ENCODE results near the gene INPP5A. TPM values are rescaled to one million over a fixed set of nuclear protein-coding genes. Genes with fewer than 3 reads are reported as not detected.

Gene INPP5A
- total and polyA plus RNA-seq, 2 of the 13 experiments (the other 11 are each of a cell fraction or from before 2014, with no cell fraction given): 17.5 to 37.9 TPM

DNA sequence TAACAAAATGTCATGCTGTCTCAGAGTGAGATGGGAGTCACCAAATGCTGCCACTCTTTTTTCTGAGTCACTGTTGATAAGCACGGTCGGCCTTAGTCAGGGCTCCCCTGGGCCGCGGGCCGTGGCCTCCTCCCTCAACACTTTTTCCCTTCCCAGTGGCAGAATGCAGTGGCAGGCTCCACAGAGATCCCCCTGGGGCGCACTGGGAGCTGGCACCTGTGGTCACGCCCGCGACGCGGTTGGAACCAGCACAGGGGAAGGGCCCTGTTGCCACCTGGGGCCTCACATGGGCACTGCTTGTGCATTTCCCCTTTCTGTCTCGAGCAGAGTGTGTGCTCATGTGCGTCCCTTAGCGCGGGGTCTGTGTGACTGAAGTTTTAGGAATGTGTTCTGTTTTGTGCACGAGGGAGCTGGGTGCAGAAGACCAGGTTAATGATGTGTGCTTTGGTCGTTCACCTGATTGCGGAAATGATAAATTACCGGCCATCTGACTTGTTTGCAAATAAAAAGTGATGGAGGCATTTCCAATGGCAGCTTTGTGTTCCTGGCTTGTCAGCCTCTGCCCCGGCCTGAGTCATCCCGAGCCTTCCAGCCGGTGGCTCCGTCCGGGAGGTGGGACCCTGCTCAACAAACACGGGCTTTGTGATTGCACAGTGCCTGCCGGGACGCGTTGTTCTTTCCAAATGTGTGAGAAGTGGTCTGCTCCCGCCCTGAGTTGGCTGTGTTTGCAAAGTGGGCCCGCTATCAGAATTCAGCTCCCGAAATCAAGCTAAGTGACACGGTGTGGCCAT, 147.7 kb downstream of the INPP5A start (continued):
- TF ChIP-seq ZNF276 (CRISPR knock-in tag; IDR thresholded peaks at IDR 0.05; ENCODE audit: low read depth) (no peak), KDM5A (IDR thresholded peaks at IDR 0.05; ENCODE audit: borderline replicate concordance, low read length) (no peak), SRSF1 (optimal IDR thresholded peaks at IDR 0.05; ENCODE audit: low read depth, low read length) (no peak), SALL1 (CRISPR knock-in tag; IDR thresholded peaks at IDR 0.05) (peak; percentile 37; the same call in 1 of the 2 replicates), KLF13 (CRISPR knock-in tag; IDR thresholded peaks at IDR 0.05) (no peak), SIX4 (CRISPR knock-in tag; IDR thresholded peaks at IDR 0.05) (no peak), KLF12 (CRISPR knock-in tag; IDR thresholded peaks at IDR 0.05; ENCODE audit: borderline replicate concordance) (no peak), KLF15 (CRISPR knock-in tag; IDR thresholded peaks at IDR 0.05; ENCODE audit: borderline replicate concordance) (no peak), HDAC2 (CRISPR knock-in tag; IDR thresholded peaks at IDR 0.05) (peak; percentile 37; the same call in 1 of the 2 replicates), ZNF33B (CRISPR knock-in tag; IDR thresholded peaks at IDR 0.05) (no peak), CBX5 (CRISPR knock-in tag; IDR thresholded peaks at IDR 0.05; ENCODE audit: borderline replicate concordance) (peak; percentile 28; the same call in 1 of the 2 replicates), EHMT2 (IDR thresholded peaks at IDR 0.05; ENCODE audit: borderline replicate concordance, low read depth, low read length) (no peak), PRDM10 (CRISPR knock-in tag; IDR thresholded peaks at IDR 0.05; ENCODE audit: low read depth) (peak; percentile 72; the same call in 1 of the 2 replicates), ZNF878 (CRISPR knock-in tag; IDR thresholded peaks at IDR 0.05) (no peak), DPF2 (CRISPR knock-in tag; IDR thresholded peaks at IDR 0.05; ENCODE audit: borderline replicate concordance, low read depth) (no peak), ZNF484 (CRISPR knock-in tag; IDR thresholded peaks at IDR 0.05; ENCODE audit: borderline replicate concordance, low read depth) (no peak), HOXA3 (CRISPR knock-in tag; IDR thresholded peaks at IDR 0.05) (no peak), ZNF780A (CRISPR knock-in tag; IDR thresholded peaks at IDR 0.05) (no peak)
- TF ChIP-seq, protein P1, sequence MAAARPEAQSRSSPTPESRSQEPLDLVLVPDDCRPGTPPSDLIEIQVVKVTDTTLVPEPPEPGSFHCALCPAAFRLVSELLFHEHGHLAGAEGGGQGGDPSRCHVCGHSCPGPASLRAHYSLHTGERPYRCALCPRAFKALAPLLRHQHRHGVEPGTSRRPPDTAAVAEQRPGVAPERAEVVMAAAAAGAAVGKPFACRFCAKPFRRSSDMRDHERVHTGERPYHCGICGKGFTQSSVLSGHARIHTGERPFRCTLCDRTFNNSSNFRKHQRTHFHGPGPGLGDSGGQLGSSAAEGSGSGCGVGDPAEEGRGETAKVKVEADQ (CRISPR knock-in tag; IDR thresholded peaks at IDR 0.05; ENCODE audit: borderline replicate concordance): no peak
- TF ChIP-seq, protein P2, sequence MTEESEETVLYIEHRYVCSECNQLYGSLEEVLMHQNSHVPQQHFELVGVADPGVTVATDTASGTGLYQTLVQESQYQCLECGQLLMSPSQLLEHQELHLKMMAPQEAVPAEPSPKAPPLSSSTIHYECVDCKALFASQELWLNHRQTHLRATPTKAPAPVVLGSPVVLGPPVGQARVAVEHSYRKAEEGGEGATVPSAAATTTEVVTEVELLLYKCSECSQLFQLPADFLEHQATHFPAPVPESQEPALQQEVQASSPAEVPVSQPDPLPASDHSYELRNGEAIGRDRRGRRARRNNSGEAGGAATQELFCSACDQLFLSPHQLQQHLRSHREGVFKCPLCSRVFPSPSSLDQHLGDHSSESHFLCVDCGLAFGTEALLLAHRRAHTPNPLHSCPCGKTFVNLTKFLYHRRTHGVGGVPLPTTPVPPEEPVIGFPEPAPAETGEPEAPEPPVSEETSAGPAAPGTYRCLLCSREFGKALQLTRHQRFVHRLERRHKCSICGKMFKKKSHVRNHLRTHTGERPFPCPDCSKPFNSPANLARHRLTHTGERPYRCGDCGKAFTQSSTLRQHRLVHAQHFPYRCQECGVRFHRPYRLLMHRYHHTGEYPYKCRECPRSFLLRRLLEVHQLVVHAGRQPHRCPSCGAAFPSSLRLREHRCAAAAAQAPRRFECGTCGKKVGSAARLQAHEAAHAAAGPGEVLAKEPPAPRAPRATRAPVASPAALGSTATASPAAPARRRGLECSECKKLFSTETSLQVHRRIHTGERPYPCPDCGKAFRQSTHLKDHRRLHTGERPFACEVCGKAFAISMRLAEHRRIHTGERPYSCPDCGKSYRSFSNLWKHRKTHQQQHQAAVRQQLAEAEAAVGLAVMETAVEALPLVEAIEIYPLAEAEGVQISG (CRISPR knock-in tag; IDR thresholded peaks at IDR 0.05): no peak; the same call in 1 of the 2 replicates

Measured in HepG2 (cell line).